IMR-90 (cell line): ENCODE measurements around the gene TPT1. TPM values are rescaled to one million over a fixed set of nuclear protein-coding genes. Genes with fewer than 3 reads are reported as not detected.

Source experiments
- ATAC-seq: fragments of 200-7000 bp; cut with Tn5 transposase; 2 replicates; pipeline ENCODE4 v1.9.1; 2020; ENCODE audit warnings: low read depth, mild to moderate bottlenecking, moderate library complexity
- BruUV-seq: library from RNA; stranded (reverse); fragments of 400-500 nt; replicated peaks from 2 replicates; lab custom pipeline; 2021; lab: Mats Ljungman, UMichigan
- CTCF ChIA-PET: fragments of 300-600 bp; formaldehyde crosslinking; extraction: SDS; loops from one replicate; lab custom pipeline; 2021; ENCODE audit warnings: antibody characterized with exemption; lab: Yijun Ruan, JAX
- POLR2A ChIA-PET: fragments of 300-600 bp; sonication (Branson Sonifier 250); formaldehyde crosslinking; loops from one replicate; lab custom pipeline; 2022; ENCODE audit warnings: antibody characterized with exemption; ENCODE audit not compliant: unreplicated experiment; lab: Charles Lee
- DNase-seq: peaks from one replicate; pipeline ENCODE4 v3.0.0; 2013
- H2AFZ ChIP-seq: replicated peaks from 2 replicates; pipeline ENCODE3; 2013; ENCODE audit warnings: low read length, mild to moderate bottlenecking; ENCODE audit not compliant: poor library complexity
- H2AK5ac ChIP-seq: 2 replicates; pipeline ENCODE4 v1.6.1; 2013; ENCODE audit warnings: low read depth, low read length, inconsistent platforms
- H2AK9ac ChIP-seq: replicated peaks from 2 replicates; pipeline ENCODE3; 2013; ENCODE audit warnings: mild to moderate bottlenecking, low read depth, low read length, moderate library complexity; ENCODE audit not compliant: poor library complexity
- H2BK120ac ChIP-seq: 2 replicates; pipeline ENCODE4 v1.6.1; 2013; ENCODE audit warnings: low read depth, low read length, inconsistent platforms
- H2BK15ac ChIP-seq: 3 replicates; pipeline ENCODE4 v1.6.1; 2013; ENCODE audit warnings: low read depth, low read length, inconsistent platforms
- H2BK20ac ChIP-seq: 2 replicates; pipeline ENCODE4 v1.6.1; 2013; ENCODE audit warnings: low read depth, mild to moderate bottlenecking, inconsistent platforms, low read length, moderate library complexity
- H2BK5ac ChIP-seq: 2 replicates; pipeline ENCODE4 v1.6.1; 2013; ENCODE audit warnings: mild to moderate bottlenecking, low read depth, low read length, inconsistent platforms; ENCODE audit not compliant: poor library complexity, severe bottlenecking
- H3K14ac ChIP-seq: replicated peaks from 2 replicates; pipeline ENCODE4 v1.6.1; 2013; ENCODE audit warnings: low read depth, low read length, inconsistent platforms
- H3K18ac ChIP-seq: 2 replicates; pipeline ENCODE4 v1.6.1; 2013; ENCODE audit warnings: low read depth, low read length, control low read depth
- H3K23ac ChIP-seq: 2 replicates; pipeline ENCODE4 v1.6.1; 2013; ENCODE audit warnings: low read depth, low read length, inconsistent platforms
- H3K27ac ChIP-seq: 2 replicates; pipeline ENCODE4 v1.5.1; 2013; ENCODE audit warnings: mild to moderate bottlenecking, control low read depth, low read length; ENCODE audit not compliant: insufficient read depth
- H3K27me3 ChIP-seq: 2 replicates; pipeline ENCODE4 v1.6.1; 2013; ENCODE audit warnings: low read length; ENCODE audit not compliant: control insufficient read depth, insufficient read depth
- H3K36me3 ChIP-seq: 2 replicates; pipeline ENCODE4 v1.6.1; 2013; ENCODE audit warnings: low read length, mixed read lengths; ENCODE audit not compliant: control insufficient read depth, insufficient read depth
- H3K4ac ChIP-seq: 2 replicates; pipeline ENCODE4 v1.6.1; 2013; ENCODE audit warnings: low read depth, low read length, inconsistent platforms
- H3K4me1 ChIP-seq: 2 replicates; pipeline ENCODE4 v1.6.1; 2013; ENCODE audit warnings: low read length, mixed read lengths; ENCODE audit not compliant: control insufficient read depth, insufficient read depth
- H3K4me2 ChIP-seq: 2 replicates; pipeline ENCODE4 v1.6.1; 2013; ENCODE audit warnings: low read depth, mild to moderate bottlenecking, control low read depth, low read length, moderate library complexity
- H3K4me3 ChIP-seq: 2 replicates; pipeline ENCODE4 v1.5.1; 2013; ENCODE audit warnings: low read depth, mild to moderate bottlenecking, control low read depth, low read length, moderate library complexity; ENCODE audit not compliant: insufficient read depth
- H3K56ac ChIP-seq: 2 replicates; pipeline ENCODE4 v1.6.1; 2013; ENCODE audit warnings: low read length, inconsistent platforms; ENCODE audit not compliant: insufficient read depth; ENCODE audit errors: extremely low read depth
- H3K79me1 ChIP-seq, 2 experiments: 2 replicates each; pipeline ENCODE4 v1.6.1; 2013; ENCODE audit warnings: low read length in 2 of 2, inconsistent platforms in 1 of 2, low read depth in 1 of 2
- H3K9ac ChIP-seq: 2 replicates; pipeline ENCODE4 v1.6.1; 2013; ENCODE audit warnings: low read depth, low read length, control low read depth
- H3K9me1 ChIP-seq: 2 replicates; pipeline ENCODE4 v1.6.1; 2013; ENCODE audit warnings: low read length, inconsistent platforms; ENCODE audit not compliant: insufficient read depth
- H3K9me3 ChIP-seq: 2 replicates; pipeline ENCODE4 v1.6.1; 2013; ENCODE audit warnings: low read length; ENCODE audit not compliant: control insufficient read depth, insufficient read depth
- H4K20me1 ChIP-seq: 2 replicates; pipeline ENCODE4 v1.6.1; 2013; ENCODE audit warnings: low read length, inconsistent platforms; ENCODE audit not compliant: insufficient read depth
- H4K5ac ChIP-seq: 2 replicates; pipeline ENCODE4 v1.6.1; 2013; ENCODE audit warnings: mild to moderate bottlenecking, low read depth, low read length, control low read depth
- H4K8ac ChIP-seq, 2 experiments: 2 replicates each; pipeline ENCODE4 v1.6.1; 2013; ENCODE audit warnings: low read depth in 2 of 2, low read length in 2 of 2, control low read depth in 1 of 2, inconsistent platforms in 1 of 2
- H4K91ac ChIP-seq: 2 replicates; pipeline ENCODE4 v1.6.1; 2013; ENCODE audit warnings: low read depth, low read length, inconsistent platforms; ENCODE audit not compliant: insufficient read depth
- POLR2A ChIP-seq: IDR thresholded peaks from 2 replicates; pipeline ENCODE4 v1.6.1; 2012; ENCODE audit warnings: mild to moderate bottlenecking, low read depth, low read length
- WGBS, 2 experiments: methylation state at CpG; one replicate each; pipeline versions ENCODE4 v1.1.5 to v1.1.7; 2013; ENCODE audit warnings: missing lambda C conversion rate in 2 of 2; ENCODE audit not compliant: insufficient read length in 1 of 2; ENCODE audit errors: extremely low coverage in 2 of 2; 5-methylcytosine and 5-hydroxymethylcytosine counted together
- dilution Hi-C: fragments of 300-500 bp; cut with HindIII; formaldehyde crosslinking; loops from one replicate; pipeline ENCODE4 v1.14.3; 2018; ENCODE audit warnings: low sequenced_read_pairs; ENCODE audit not compliant: unreplicated experiment
- in situ Hi-C: fragments of 300-500 bp; cut with MboI; formaldehyde crosslinking; loops from 3 replicates; pipeline ENCODE4 v1.14.3; 2019; ENCODE audit warnings: low sequenced_read_pairs, inconsistent platforms, mixed read lengths
- intact Hi-C: fragments of 100-400 bp; cut with micrococcal nuclease; formaldehyde crosslinking; loops from 2 replicates; pipeline ENCODE4 v1.10.0; 2022
- polyA plus RNA-seq, 3 experiments: library from polyadenylated mRNA; depleted of rRNA; stranded (reverse); fragments of >200 nt; gene quantifications; 2 replicates each; pipeline ENCODE4 v1.2.3, GENCODE V29; 2012; ENCODE audit warnings: low replicate concordance in 1 of 3
- total RNA-seq: library from RNA; depleted of rRNA; stranded (reverse); fragments of >200 nt; gene quantifications from 2 replicates; pipeline ENCODE4 v1.2.3, GENCODE V29; 2012
- TF ChIP-seq, protein P1 (sequence below): conservative IDR thresholded peaks from 2 replicates; pipeline ENCODE4 v1.5.1; 2012; ENCODE audit warnings: mild to moderate bottlenecking, low read depth, low read length, improper control_type of control experiment

TPT1 gene
- total and polyA plus RNA-seq, 2 of the 4 experiments (the other 2 are of a cell fraction) = 1,663 to 2,665 TPM

- Histone ChIP-seq H3K79me1 (peaks cover 17 to 69% of the 10 kb centered on the region in 2 experiments), H2BK15ac (no peak overlapping the region), H3K4me1 (peaks cover 6% of the 10 kb centered on the region), H3K27me3 (no peaks in the 10 kb centered on the region), H2BK120ac (no peak overlapping the region), H3K18ac (no peak overlapping the region), H3K4me2 (no peak overlapping the region), H3K36me3 (peaks cover 36% of the 10 kb centered on the region), H4K20me1 (peaks cover 80% of the 10 kb centered on the region), H3K4ac (no peak overlapping the region), H3K14ac (no peak overlapping the region), H4K5ac (no peak overlapping the region; the same call in 1 of the 2 replicates), H2AK5ac (no peak overlapping the region), H2BK20ac (no peak overlapping the region), H4K91ac (no peak overlapping the region), H3K56ac (no peak overlapping the region), H3K9ac (no peak overlapping the region), H2AK9ac (no peak overlapping the region), H3K9me1 (peaks cover 18% of the 10 kb centered on the region), H3K23ac (0 out of 2 replicates have a peak overlapping the region, but pooled peaks have one; percentile 19), H3K9me3 (no peaks in the 10 kb centered on the region), H4K8ac (no peak overlapping the region), H3K27ac (no peak overlapping the region), H3K4me3 (no peak overlapping the region), H2AFZ (no peak overlapping the region), H2BK5ac (no peak overlapping the region)
- ChIA-PET POLR2A (no interaction called here), CTCF (interaction anchor here (1.6 kb wide), 1 partner anchor 287 kb away, joined by 4 read pairs; no protein-coding TSS in a partner anchor)
- ATAC-seq (peak; percentile 1; the same call in 1 of the 2 replicates), DNase-seq (peak; percentile 62)
- no TSS peak for BruUV-seq
- dilution Hi-C loops (no loop called here), intact Hi-C loops (no loop called here), in situ Hi-C loops (no loop called here)
- TF ChIP-seq, protein P1, sequence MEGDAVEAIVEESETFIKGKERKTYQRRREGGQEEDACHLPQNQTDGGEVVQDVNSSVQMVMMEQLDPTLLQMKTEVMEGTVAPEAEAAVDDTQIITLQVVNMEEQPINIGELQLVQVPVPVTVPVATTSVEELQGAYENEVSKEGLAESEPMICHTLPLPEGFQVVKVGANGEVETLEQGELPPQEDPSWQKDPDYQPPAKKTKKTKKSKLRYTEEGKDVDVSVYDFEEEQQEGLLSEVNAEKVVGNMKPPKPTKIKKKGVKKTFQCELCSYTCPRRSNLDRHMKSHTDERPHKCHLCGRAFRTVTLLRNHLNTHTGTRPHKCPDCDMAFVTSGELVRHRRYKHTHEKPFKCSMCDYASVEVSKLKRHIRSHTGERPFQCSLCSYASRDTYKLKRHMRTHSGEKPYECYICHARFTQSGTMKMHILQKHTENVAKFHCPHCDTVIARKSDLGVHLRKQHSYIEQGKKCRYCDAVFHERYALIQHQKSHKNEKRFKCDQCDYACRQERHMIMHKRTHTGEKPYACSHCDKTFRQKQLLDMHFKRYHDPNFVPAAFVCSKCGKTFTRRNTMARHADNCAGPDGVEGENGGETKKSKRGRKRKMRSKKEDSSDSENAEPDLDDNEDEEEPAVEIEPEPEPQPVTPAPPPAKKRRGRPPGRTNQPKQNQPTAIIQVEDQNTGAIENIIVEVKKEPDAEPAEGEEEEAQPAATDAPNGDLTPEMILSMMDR = no peak
- peak; percentile 69 for TF ChIP-seq POLR2A
- 83 to 100% methylated on average over 2 to 3 of the region's 7 CpGs for WGBS, 2 experiments
Measured at GRCh38 chr13:45333977-45334922, 6.7 kb downstream of the TPT1 start.
